SU-DHL-6 (cell line): ENCODE results near the gene ABCC3.

Experiments used
- H2AFZ ChIP-seq: fragments of 200-600 bp; sonication (generic); 2 replicates; pipeline ENCODE4 v1.6.1; 2014; ENCODE audit warnings: low read depth, mild to moderate bottlenecking, moderate library complexity, mixed read lengths, antibody characterized with exemption, low read length; ENCODE audit not compliant: severe bottlenecking
- H3F3A ChIP-seq: fragments of 200-600 bp; shearing (Covaris generic); 2 replicates; pipeline ENCODE4 v1.6.0; 2016; ENCODE audit warnings: antibody characterized with exemption, mild to moderate bottlenecking; ENCODE audit not compliant: insufficient read depth
- H3K27ac ChIP-seq: fragments of 200-600 bp; sonication (generic); 2 replicates; pipeline ENCODE4 v1.5.1; 2016; ENCODE audit warnings: low read depth, mild to moderate bottlenecking, low read length, moderate library complexity, mixed read lengths
- H3K27me3 ChIP-seq: fragments of 200-600 bp; sonication (generic), shearing (Covaris generic); 2 replicates; pipeline ENCODE4 v1.6.0; 2014; ENCODE audit warnings: mild to moderate bottlenecking, low read length
- H3K36me3 ChIP-seq: fragments of 200-600 bp; sonication (generic); 2 replicates; pipeline ENCODE4 v1.6.1; 2014; ENCODE audit warnings: mild to moderate bottlenecking, low read length, mixed read lengths
- H3K4me2 ChIP-seq: fragments of 300-600, 200-600 bp; shearing (Covaris generic), sonication (generic); 2 replicates; pipeline ENCODE4 v1.6.0; 2014; ENCODE audit warnings: low read length, low read depth, mild to moderate bottlenecking; ENCODE audit not compliant: poor library complexity, severe bottlenecking
- H3K4me3 ChIP-seq: fragments of 200-600 bp; sonication (generic); 2 replicates; pipeline ENCODE4 v1.5.1; 2014; ENCODE audit warnings: antibody characterized with exemption, low read length, mild to moderate bottlenecking, mixed read lengths; ENCODE audit not compliant: insufficient read depth, poor library complexity, severe bottlenecking
- H3K79me2 ChIP-seq: fragments of 200-600 bp; sonication (generic); 2 replicates; pipeline ENCODE4 v1.6.1; 2014; ENCODE audit warnings: mild to moderate bottlenecking, low read length, moderate library complexity; ENCODE audit not compliant: insufficient read depth
- H3K9ac ChIP-seq: fragments of 200-600 bp; sonication (generic); 2 replicates; pipeline ENCODE4 v1.7.0; 2014; ENCODE audit warnings: mild to moderate bottlenecking, low read length
- H3K9me2 ChIP-seq: fragments of 200-600 bp; sonication (generic); replicated peaks from 2 replicates; pipeline ENCODE4 v1.6.1; 2014; ENCODE audit warnings: low read length; ENCODE audit not compliant: insufficient read depth
- H3K9me3 ChIP-seq: fragments of 200-600 bp; sonication (generic); 2 replicates; pipeline ENCODE4 v1.6.1; 2014; ENCODE audit warnings: low read length, mixed read lengths; ENCODE audit not compliant: insufficient read depth
- H4K20me1 ChIP-seq: fragments of 200-600 bp; sonication (generic); 2 replicates; pipeline ENCODE4 v1.6.1; 2014; ENCODE audit warnings: low read depth, mild to moderate bottlenecking, antibody characterized with exemption, low read length, moderate library complexity, mixed read lengths
- EZH2phosphoT487 ChIP-seq: fragments of 200-600 bp; sonication (generic), shearing (Covaris generic); conservative IDR thresholded peaks from 2 replicates; pipeline ENCODE4 v1.6.1; 2018; ENCODE audit warnings: mild to moderate bottlenecking, antibody characterized with exemption, low read length, moderate library complexity, mixed read lengths
- TF ChIP-seq, protein P1 (sequence below): fragments of 200-600 bp; sonication (generic); IDR thresholded peaks from one replicate; pipeline ENCODE4 v1.5.1; 2017; ENCODE audit warnings: antibody characterized with exemption, mild to moderate bottlenecking, low read length, moderate library complexity; ENCODE audit not compliant: insufficient read depth, poor library complexity, severe bottlenecking

Gene ABCC3

DNA sequence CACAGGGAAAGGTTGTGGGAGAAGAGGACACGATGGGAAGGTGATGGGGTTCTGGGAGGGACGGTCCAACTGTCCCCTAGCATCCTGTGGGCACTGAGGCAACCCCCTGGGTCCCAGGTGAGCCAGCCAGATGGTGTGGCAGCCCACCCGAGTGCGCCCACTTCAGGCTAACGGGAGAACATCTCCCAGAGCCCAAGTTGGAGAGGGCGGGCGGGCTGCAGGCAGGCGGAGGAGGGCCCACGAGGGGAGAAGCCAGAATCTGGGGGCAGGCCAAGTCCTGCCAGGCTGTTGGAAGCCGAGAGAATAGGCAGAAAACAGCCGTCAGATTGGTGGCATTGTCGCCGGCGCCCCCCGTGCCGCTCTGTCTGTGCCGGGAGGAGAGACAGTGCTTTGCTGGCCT lies 13.8 kb upstream of the ABCC3 start:
- Histone ChIP-seq H2AFZ (no peak overlapping the region), H3K9me2 (no peaks in the 10 kb centered on the region), H3K36me3 (no peaks in the 10 kb centered on the region), H4K20me1 (no peaks in the 10 kb centered on the region), H3K27me3 (no peaks in the 10 kb centered on the region), H3K9me3 (no peaks in the 10 kb centered on the region), H3K9ac (no peak overlapping the region), H3K27ac (no peak overlapping the region), H3F3A (no peaks in the 10 kb centered on the region), H3K79me2 (no peaks in the 10 kb centered on the region), H3K4me3 (no peak overlapping the region), H3K4me2 (no peak overlapping the region)
- TF ChIP-seq, protein P1, sequence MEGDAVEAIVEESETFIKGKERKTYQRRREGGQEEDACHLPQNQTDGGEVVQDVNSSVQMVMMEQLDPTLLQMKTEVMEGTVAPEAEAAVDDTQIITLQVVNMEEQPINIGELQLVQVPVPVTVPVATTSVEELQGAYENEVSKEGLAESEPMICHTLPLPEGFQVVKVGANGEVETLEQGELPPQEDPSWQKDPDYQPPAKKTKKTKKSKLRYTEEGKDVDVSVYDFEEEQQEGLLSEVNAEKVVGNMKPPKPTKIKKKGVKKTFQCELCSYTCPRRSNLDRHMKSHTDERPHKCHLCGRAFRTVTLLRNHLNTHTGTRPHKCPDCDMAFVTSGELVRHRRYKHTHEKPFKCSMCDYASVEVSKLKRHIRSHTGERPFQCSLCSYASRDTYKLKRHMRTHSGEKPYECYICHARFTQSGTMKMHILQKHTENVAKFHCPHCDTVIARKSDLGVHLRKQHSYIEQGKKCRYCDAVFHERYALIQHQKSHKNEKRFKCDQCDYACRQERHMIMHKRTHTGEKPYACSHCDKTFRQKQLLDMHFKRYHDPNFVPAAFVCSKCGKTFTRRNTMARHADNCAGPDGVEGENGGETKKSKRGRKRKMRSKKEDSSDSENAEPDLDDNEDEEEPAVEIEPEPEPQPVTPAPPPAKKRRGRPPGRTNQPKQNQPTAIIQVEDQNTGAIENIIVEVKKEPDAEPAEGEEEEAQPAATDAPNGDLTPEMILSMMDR, result no peak
- no peak for TF ChIP-seq EZH2phosphoT487

DNA sequence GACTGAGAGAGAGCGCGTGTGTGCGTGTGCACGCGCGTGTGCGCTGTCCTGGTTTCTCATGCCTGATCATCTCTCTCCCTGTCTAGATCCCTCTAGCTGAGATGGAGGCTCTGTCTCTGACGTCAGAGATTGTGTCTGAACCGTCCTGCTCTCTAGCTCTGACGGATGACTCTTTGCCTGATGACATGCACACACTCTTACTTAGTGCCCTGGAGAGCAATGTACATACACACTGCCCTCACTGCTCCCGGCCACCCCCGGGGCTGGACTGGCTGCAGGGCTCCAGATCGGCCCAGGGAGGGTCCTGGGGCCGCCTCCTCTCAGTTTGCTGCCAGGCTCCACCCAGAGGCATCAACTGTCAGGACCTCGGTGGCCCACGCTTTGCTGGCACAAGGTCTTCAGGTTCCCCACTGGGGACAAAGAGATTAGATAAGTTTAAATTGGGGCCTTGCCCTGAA lies 13.1 kb upstream of the ABCC3 start:
- H3K9me3 ChIP-seq, result no peaks in the 10 kb centered on the region
- no peaks in the 10 kb centered on the region for H3F3A ChIP-seq
- no peak overlapping the region for H2AFZ ChIP-seq
- no peaks in the 10 kb centered on the region for H4K20me1 ChIP-seq
- H3K79me2 ChIP-seq, result no peaks in the 10 kb centered on the region
- no peak overlapping the region for H3K9ac ChIP-seq
- no peaks in the 10 kb centered on the region for H3K9me2 ChIP-seq
- no peak overlapping the region for H3K27ac ChIP-seq
- no peaks in the 10 kb centered on the region for H3K36me3 ChIP-seq
- H3K4me3 ChIP-seq, result no peak overlapping the region
- no peaks in the 10 kb centered on the region for H3K27me3 ChIP-seq
- no peak overlapping the region for H3K4me2 ChIP-seq
- TF ChIP-seq, protein P1, result no peak
- TF ChIP-seq EZH2phosphoT487, result no peak

DNA sequence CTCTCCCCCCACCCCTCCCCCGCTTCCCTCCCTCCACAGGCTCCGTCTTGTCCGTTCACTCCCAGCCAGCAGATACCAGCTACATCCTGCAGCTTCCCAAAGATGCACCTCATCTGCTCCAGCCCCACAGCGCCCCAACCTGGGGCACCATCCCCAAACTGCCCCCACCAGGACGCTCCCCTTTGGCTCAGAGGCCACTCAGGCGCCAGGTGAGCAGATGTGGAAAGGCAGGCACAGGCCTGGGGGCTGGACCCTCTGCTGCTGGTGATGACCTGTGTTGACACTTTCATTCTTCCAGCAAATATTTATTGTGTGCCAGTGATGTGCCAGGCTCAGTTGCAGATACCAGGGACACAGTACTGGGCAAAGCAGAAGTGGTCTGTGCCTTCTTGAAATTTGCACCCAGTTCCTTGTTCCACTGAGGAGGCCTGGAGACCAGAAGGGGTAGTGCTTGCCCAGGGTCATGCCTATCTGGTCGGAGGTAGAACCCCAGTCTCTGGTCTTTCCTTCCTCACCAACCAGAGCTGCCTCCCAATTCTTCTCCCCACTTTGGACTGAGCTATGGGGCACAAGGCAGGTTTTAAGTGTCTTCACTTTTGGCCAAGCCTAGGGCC lies 10.3 kb upstream of the ABCC3 start:
- Histone ChIP-seq H3K4me3 (no peak overlapping the region), H3K36me3 (no peaks in the 10 kb centered on the region), H2AFZ (no peak overlapping the region), H3K9me3 (no peaks in the 10 kb centered on the region), H3K4me2 (no peak overlapping the region), H3K9me2 (no peaks in the 10 kb centered on the region), H3K27me3 (no peaks in the 10 kb centered on the region), H3K9ac (no peak overlapping the region), H4K20me1 (no peaks in the 10 kb centered on the region), H3K27ac (no peak overlapping the region), H3K79me2 (no peaks in the 10 kb centered on the region), H3F3A (no peaks in the 10 kb centered on the region)
- TF ChIP-seq EZH2phosphoT487, result no peak
- TF ChIP-seq, protein P1, result no peak
